MM.1S (cell line): Measurements from ENCODE around the gene ATP2C1.

ENCODE experiments used
- CTCF ChIP-seq: fragments of 300-600 bp; sonication (generic); IDR thresholded peaks from 2 replicates; pipeline ENCODE4 v1.5.1; 2016; ENCODE audit warnings: antibody characterized with exemption, low read length, mixed read lengths
- EZH2 ChIP-seq: fragments of 300-600 bp; sonication (generic); optimal IDR thresholded peaks from 2 replicates; pipeline ENCODE3; 2017; ENCODE audit warnings: low read depth, mild to moderate bottlenecking, antibody characterized with exemption, low read length, mixed read lengths

- TF ChIP-seq EZH2: no peak
- no peak for TF ChIP-seq CTCF
Measured at GRCh38 chr3:131001071-131001470, 107.2 kb downstream of the ATP2C1 start.
